Muscle of leg (tissue), 11 donors: Measurements from ENCODE around the gene MICAL1. TPM values are rescaled to one million over a fixed set of nuclear protein-coding genes. Genes with fewer than 3 reads are reported as not detected.

Source experiments
- DNase-seq: peaks from one replicate; pipeline ENCODE4 v3.0.0; 2013
- H3K27ac ChIP-seq: one replicate; pipeline ENCODE4 v1.5.1; 2013; ENCODE audit warnings: mild to moderate bottlenecking, low read length, control low read depth
- H3K27me3 ChIP-seq: one replicate; pipeline ENCODE4 v1.6.1; 2013; ENCODE audit warnings: low read length; ENCODE audit not compliant: control insufficient read depth, insufficient read depth
- H3K36me3 ChIP-seq: one replicate; pipeline ENCODE4 v1.6.1; 2013; ENCODE audit warnings: low read length; ENCODE audit not compliant: control insufficient read depth, insufficient read depth
- H3K4me1 ChIP-seq: one replicate; pipeline ENCODE4 v1.6.1; 2013; ENCODE audit warnings: low read length; ENCODE audit not compliant: control insufficient read depth, insufficient read depth
- H3K4me3 ChIP-seq: one replicate; pipeline ENCODE4 v1.5.1; 2013; ENCODE audit warnings: low read length, control low read depth
- H3K9me3 ChIP-seq: replicated peaks from 2 replicates; pipeline ENCODE4 v1.6.1; 2013; ENCODE audit warnings: low read depth, low read length; ENCODE audit not compliant: control insufficient read depth
- WGBS: methylation state at CpG from one replicate; pipeline ENCODE4 v1.1.5; 2013; ENCODE audit warnings: missing lambda C conversion rate; ENCODE audit not compliant: insufficient coverage; 5-methylcytosine and 5-hydroxymethylcytosine counted together
- polyA plus RNA-seq, 8 donors: library from polyadenylated mRNA; unstranded; fragments of 120-200 nt; gene quantifications; one replicate each; pipeline versions ENCODE4 v1.2.1 to v1.2.3, GENCODE V29; 2013; ENCODE audit warnings: inconsistent platforms in 1 of 8, low replicate concordance in 1 of 8; ENCODE audit not compliant: insufficient read length in 8 of 8, insufficient read depth in 1 of 8
- total RNA-seq: library from RNA; stranded (reverse); fragments of 120-200 nt; gene quantifications from one replicate; pipeline ENCODE4 v1.2.4, GENCODE V29; 2013

Gene MICAL1
- total and polyA plus RNA-seq, 9 donors = 36.9 to 91.1 (median 63.5) TPM

- DNase-seq = no peak
- no peak overlapping the region for H3K27ac ChIP-seq
- peaks cover 10% of the 10 kb centered on the region for H3K4me1 ChIP-seq
- no peaks in the 10 kb centered on the region for H3K27me3 ChIP-seq
- no peaks in the 10 kb centered on the region for H3K9me3 ChIP-seq
- WGBS = 74% methylated on average over 3 of the region's 9 CpGs
- H3K36me3 ChIP-seq = peaks cover 49% of the 10 kb centered on the region
- H3K4me3 ChIP-seq = no peak overlapping the region
Observed at GRCh38 chr6:109478222-109478805, 22.7 kb upstream of the MICAL1 start.

GRCh38 chr6:109477725-109478124 is 22.2 kb upstream of the MICAL1 start:
- Histone ChIP-seq H3K4me3 (no peak overlapping the region), H3K27ac (no peak overlapping the region), H3K4me1 (peaks cover 10% of the 10 kb centered on the region), H3K27me3 (no peaks in the 10 kb centered on the region), H3K9me3 (no peaks in the 10 kb centered on the region), H3K36me3 (peaks cover 55% of the 10 kb centered on the region)
- no peak for DNase-seq
- WGBS = 60% methylated on average over 1 of the region's 2 CpGs

GRCh38 chr6:109477184-109477583 is 21.6 kb upstream of the MICAL1 start:
- H3K4me1 ChIP-seq = peaks cover 8% of the 10 kb centered on the region
- H3K9me3 ChIP-seq = no peaks in the 10 kb centered on the region
- no peak overlapping the region for H3K27ac ChIP-seq
- no peak overlapping the region for H3K4me3 ChIP-seq
- WGBS = no CpG with 5 or more reads among the region's 2 CpGs
- peaks cover 60% of the 10 kb centered on the region for H3K36me3 ChIP-seq
- H3K27me3 ChIP-seq = no peaks in the 10 kb centered on the region
- DNase-seq = no peak

GRCh38 chr6:109475625-109476024 is 20.1 kb upstream of the MICAL1 start:
- H3K4me1 ChIP-seq = no peaks in the 10 kb centered on the region
- no peak for DNase-seq
- no peak overlapping the region for H3K27ac ChIP-seq
- H3K9me3 ChIP-seq = no peaks in the 10 kb centered on the region
- no peaks in the 10 kb centered on the region for H3K27me3 ChIP-seq
- peaks cover 67% of the 10 kb centered on the region for H3K36me3 ChIP-seq
- no peak overlapping the region for H3K4me3 ChIP-seq
- no CpG with 5 or more reads among the region's 2 CpGs for WGBS

- peaks cover 68% of the 10 kb centered on the region for H3K36me3 ChIP-seq
- no peaks in the 10 kb centered on the region for H3K9me3 ChIP-seq
- no peak for DNase-seq
- no peaks in the 10 kb centered on the region for H3K27me3 ChIP-seq
- WGBS = 71% methylated on average over 1 of the region's 4 CpGs
- no peak overlapping the region for H3K4me3 ChIP-seq
- H3K4me1 ChIP-seq = no peaks in the 10 kb centered on the region
- no peak overlapping the region for H3K27ac ChIP-seq
Observed at GRCh38 chr6:109474995-109475394, 19.4 kb upstream of the MICAL1 start.

- H3K4me3 ChIP-seq = no peak overlapping the region
- 92% methylated on average over 3 of the region's 3 CpGs for WGBS
- DNase-seq = no peak
- H3K9me3 ChIP-seq = no peaks in the 10 kb centered on the region
- no peaks in the 10 kb centered on the region for H3K4me1 ChIP-seq
- H3K27me3 ChIP-seq = no peaks in the 10 kb centered on the region
- no peak overlapping the region for H3K27ac ChIP-seq
- peaks cover 76% of the 10 kb centered on the region for H3K36me3 ChIP-seq
Observed at GRCh38 chr6:109473120-109473519, 17.5 kb upstream of the MICAL1 start.

GRCh38 chr6:109472132-109472995 is 16.8 kb upstream of the MICAL1 start:
- Histone ChIP-seq H3K27me3 (no peaks in the 10 kb centered on the region), H3K9me3 (no peaks in the 10 kb centered on the region), H3K36me3 (peaks cover 71% of the 10 kb centered on the region), H3K4me1 (no peaks in the 10 kb centered on the region), H3K27ac (no peak overlapping the region), H3K4me3 (no peak overlapping the region)
- no peak for DNase-seq
- 87% methylated on average over 8 of the region's 9 CpGs for WGBS

- WGBS = 83% methylated on average over 3 of the region's 5 CpGs
- no peak for DNase-seq
- no peaks in the 10 kb centered on the region for H3K4me1 ChIP-seq
- no peaks in the 10 kb centered on the region for H3K27me3 ChIP-seq
- H3K9me3 ChIP-seq = no peaks in the 10 kb centered on the region
- peaks cover 69% of the 10 kb centered on the region for H3K36me3 ChIP-seq
- no peak overlapping the region for H3K4me3 ChIP-seq
- no peak overlapping the region for H3K27ac ChIP-seq
Observed at GRCh38 chr6:109471105-109471810, 15.7 kb upstream of the MICAL1 start.

- WGBS = 91% methylated on average over 5 of the region's 5 CpGs
- H3K9me3 ChIP-seq = no peaks in the 10 kb centered on the region
- H3K4me3 ChIP-seq = no peak overlapping the region
- no peaks in the 10 kb centered on the region for H3K27me3 ChIP-seq
- peaks cover 70% of the 10 kb centered on the region for H3K36me3 ChIP-seq
- H3K27ac ChIP-seq = no peak overlapping the region
- no peaks in the 10 kb centered on the region for H3K4me1 ChIP-seq
- no peak for DNase-seq
Observed at GRCh38 chr6:109469591-109470189, 14.1 kb upstream of the MICAL1 start.

GRCh38 chr6:109467696-109468095 is 12.1 kb upstream of the MICAL1 start:
- DNase-seq = no peak
- Histone ChIP-seq H3K36me3 (peaks cover 57% of the 10 kb centered on the region), H3K4me3 (no peak overlapping the region), H3K9me3 (no peaks in the 10 kb centered on the region), H3K27me3 (no peaks in the 10 kb centered on the region), H3K27ac (no peak overlapping the region), H3K4me1 (no peaks in the 10 kb centered on the region)
- WGBS = 95% methylated on average over 6 of the region's 6 CpGs
